ENCODE measurements around the gene ELAVL3.

Gene ELAVL3

GRCh38 chr19:11482384-11483050 is 1.7 kb upstream of the ELAVL3 start:
- peak; percentile 9 for DNase-seq (ENCODE audit: low read depth, low spot score)
- TF ChIP-seq CTCF (IDR thresholded peaks at IDR 0.05; ENCODE audit: insufficient read depth, low read length, missing control alignments): peak; percentile 98
- CTCF ChIA-PET: interaction anchor here (0.6 to 5.7 kb wide), 57 partner anchors 9 to 447 kb away, joined by 3 to 89 read pairs (median 4); partner anchors contain the start of genes CCDC159, ODAD3, PRKCSH and RAB3D
- POLR2A ChIA-PET: no interaction called here
- peak overlapping the region; percentile 54 for H3K4me3 ChIP-seq (ENCODE audit: low read depth, low read length)

GRCh38 chr19:11481534-11482383 is 913 bp upstream of the ELAVL3 start:
- peak overlapping the region; percentile 54 for H3K4me3 ChIP-seq (ENCODE audit: low read depth, low read length)
- POLR2A ChIA-PET: no interaction called here
- no peak for TF ChIP-seq CTCF (IDR thresholded peaks at IDR 0.05; ENCODE audit: insufficient read depth, low read length, missing control alignments)
- peak; percentile 42 for DNase-seq (ENCODE audit: low read depth, low spot score)
- CTCF ChIA-PET: interaction anchor here (0.6 to 5.7 kb wide), 49 partner anchors 8 to 446 kb away, joined by 3 to 89 read pairs (median 5); partner anchors contain the start of genes CCDC159, ODAD3, PRKCSH and RAB3D

- POLR2A ChIA-PET: no interaction called here
- CTCF ChIA-PET: interaction anchor here (4.7 kb wide), 1 partner anchor 192 kb away, joined by 89 read pairs; no protein-coding TSS in a partner anchor
- H3K4me3 ChIP-seq (ENCODE audit: low read depth, low read length): no peak overlapping the region
- no peak for TF ChIP-seq CTCF (IDR thresholded peaks at IDR 0.05; ENCODE audit: insufficient read depth, low read length, missing control alignments)
- no peak for DNase-seq (ENCODE audit: low read depth, low spot score)
Observed at GRCh38 chr19:11479898-11480714, 740 bp downstream of the ELAVL3 start.

- TF ChIP-seq CTCF (IDR thresholded peaks at IDR 0.05; ENCODE audit: insufficient read depth, low read length, missing control alignments): no peak
- no peak for DNase-seq (ENCODE audit: low read depth, low spot score)
- no peak overlapping the region for H3K4me3 ChIP-seq (ENCODE audit: low read depth, low read length)
- POLR2A ChIA-PET: no interaction called here
- CTCF ChIA-PET: interaction anchor here (4.7 kb wide), 1 partner anchor 191 kb away, joined by 89 read pairs; no protein-coding TSS in a partner anchor
Observed at GRCh38 chr19:11479090-11479897, 1.6 kb downstream of the ELAVL3 start.

- no peak overlapping the region for H3K4me3 ChIP-seq (ENCODE audit: low read depth, low read length)
- TF ChIP-seq CTCF (IDR thresholded peaks at IDR 0.05; ENCODE audit: insufficient read depth, low read length, missing control alignments): no peak
- CTCF ChIA-PET: no interaction called here
- no peak for DNase-seq (ENCODE audit: low read depth, low spot score)
- POLR2A ChIA-PET: no interaction called here
Observed at GRCh38 chr19:11478167-11479089, 2.4 kb downstream of the ELAVL3 start.
